SK-N-MC (cell line): ENCODE results near the gene DISC1.
"Not testable (repeated sequence)": the region's sequence is repeated elsewhere in the genome, so short reads cannot be mapped to it uniquely, and the experiment has no call there.

ENCODE experiments used
- EZH2 ChIP-seq: fragments of 200-600 bp; sonication (generic); IDR thresholded peaks from one replicate; pipeline ENCODE4 v1.6.1; 2017; ENCODE audit warnings: antibody characterized with exemption
- POLR2AphosphoS5 ChIP-seq: IDR thresholded peaks from 2 replicates; pipeline ENCODE4 v1.6.1; 2012; ENCODE audit warnings: mild to moderate bottlenecking, low read depth, low read length, borderline replicate concordance

DNA sequence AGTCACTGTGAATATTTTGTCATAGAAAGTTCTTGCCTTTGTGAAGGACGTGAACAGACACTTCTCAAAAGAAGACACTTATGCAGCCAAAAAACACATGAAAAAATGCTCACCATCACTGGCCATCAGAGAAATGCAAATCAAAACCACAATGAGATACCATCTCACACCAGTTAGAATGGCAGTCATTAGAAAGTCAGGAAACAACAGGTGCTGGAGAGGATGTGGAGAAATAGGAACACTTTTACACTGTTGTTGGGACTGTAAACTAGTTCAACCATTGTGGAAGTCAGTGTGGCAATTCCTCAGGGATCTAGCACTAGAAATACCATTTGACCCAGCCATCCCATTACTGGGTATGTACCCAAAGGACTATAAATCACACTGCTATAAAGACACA, 33.3 kb upstream of the DISC1 start:
- not testable (repeated sequence) for TF ChIP-seq POLR2AphosphoS5, EZH2
